ENCODE results near the gene DDIT4L. TPM values are rescaled to one million over a fixed set of nuclear protein-coding genes. Genes with fewer than 3 reads are reported as not detected.

DDIT4L gene
- total and polyA plus RNA-seq, 7 donors, result 0.60 to 6.1 (median 2.0) TPM; not detected in 1

DNA sequence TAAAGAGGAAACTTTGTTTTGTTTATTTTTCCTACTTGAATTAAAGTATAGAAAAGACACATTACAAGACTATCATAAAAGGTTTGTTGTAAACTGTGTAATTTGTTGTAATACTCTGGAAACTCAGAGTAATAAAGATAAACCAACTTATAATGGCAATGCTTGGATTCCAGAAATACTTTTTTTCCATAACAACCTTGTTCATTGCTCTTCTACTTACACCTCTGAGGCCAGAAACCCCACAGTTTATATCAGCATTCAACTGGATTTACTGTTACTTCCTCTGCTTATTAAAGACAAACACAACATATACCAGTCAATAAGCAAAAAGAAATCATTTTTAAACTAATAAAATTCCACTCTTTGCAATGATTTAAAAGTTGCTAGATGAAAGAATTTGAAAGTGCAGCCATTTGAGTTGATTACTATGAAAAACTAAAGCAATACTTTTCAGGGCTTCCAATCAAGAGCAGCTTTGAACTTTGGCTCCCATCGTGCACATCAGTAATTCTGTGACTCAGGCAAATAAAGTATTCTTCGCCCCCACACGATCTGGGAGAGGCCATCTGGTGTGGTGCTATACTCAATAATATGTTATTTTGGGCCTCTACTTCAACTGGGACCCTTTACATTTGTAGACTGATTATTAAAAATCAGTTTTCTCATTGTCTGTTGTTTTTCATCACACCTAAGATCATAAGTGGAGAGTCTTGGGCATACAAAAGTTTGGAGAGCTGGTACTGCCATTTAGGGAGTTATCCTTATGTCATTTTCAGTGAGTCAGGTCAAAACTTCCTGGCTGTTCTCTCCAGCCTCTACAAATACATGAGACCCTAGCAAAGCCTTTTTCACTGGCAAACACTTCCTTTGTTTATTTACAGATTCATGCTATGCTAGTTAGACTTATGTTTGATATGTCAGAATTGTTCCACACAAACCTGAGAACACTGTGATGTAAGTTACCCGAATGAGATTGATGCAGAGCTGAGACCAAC lies 20.5 kb downstream of the DDIT4L start:
- DNase-seq, result no peak

GRCh38 chr4:100168521-100168920 lies 21.7 kb downstream of the DDIT4L start:
- TF ChIP-seq CTCF (IDR thresholded peaks at IDR 0.05) (no peak), POLR2A (IDR thresholded peaks at IDR 0.05) (no peak), POLR2AphosphoS5 (IDR thresholded peaks at IDR 0.05) (no peak), EP300 (IDR thresholded peaks at IDR 0.05) (no peak)
- H3K4me3 ChIP-seq, result no peak overlapping the region
- 51 to 69% methylated on average over 5 of the region's 5 CpGs for WGBS, 2 donors
- H3K9me3 ChIP-seq, result no peaks in the 10 kb centered on the region
- no peak overlapping the region for H3K27ac ChIP-seq
- DNase-seq, result no peak
- H3K4me1 ChIP-seq, result no peaks in the 10 kb centered on the region
- H3K36me3 ChIP-seq, result no peaks in the 10 kb centered on the region
- no peaks in the 10 kb centered on the region for H3K27me3 ChIP-seq
- intact Hi-C loops (cut with DNase I), result no loop called here

More for the DNA sequence above, 20.5 kb downstream of the DDIT4L start:
- H3K4me1 ChIP-seq, result no peaks in the 10 kb centered on the region
- TF ChIP-seq POLR2AphosphoS5 (IDR thresholded peaks at IDR 0.05), result no peak
- TF ChIP-seq POLR2A (IDR thresholded peaks at IDR 0.05), result no peak
- TF ChIP-seq EP300 (IDR thresholded peaks at IDR 0.05), result no peak
- TF ChIP-seq CTCF (IDR thresholded peaks at IDR 0.05), result no peak
- no peaks in the 10 kb centered on the region for H3K36me3 ChIP-seq
- H3K9me3 ChIP-seq, result no peaks in the 10 kb centered on the region
- WGBS, 2 donors, result 29 to 62% methylated on average over 4 of the region's 4 CpGs
- no peaks in the 10 kb centered on the region for H3K27me3 ChIP-seq
- intact Hi-C loops (cut with DNase I), result no loop called here
- no peak overlapping the region for H3K4me3 ChIP-seq
- no peak overlapping the region for H3K27ac ChIP-seq

DNA sequence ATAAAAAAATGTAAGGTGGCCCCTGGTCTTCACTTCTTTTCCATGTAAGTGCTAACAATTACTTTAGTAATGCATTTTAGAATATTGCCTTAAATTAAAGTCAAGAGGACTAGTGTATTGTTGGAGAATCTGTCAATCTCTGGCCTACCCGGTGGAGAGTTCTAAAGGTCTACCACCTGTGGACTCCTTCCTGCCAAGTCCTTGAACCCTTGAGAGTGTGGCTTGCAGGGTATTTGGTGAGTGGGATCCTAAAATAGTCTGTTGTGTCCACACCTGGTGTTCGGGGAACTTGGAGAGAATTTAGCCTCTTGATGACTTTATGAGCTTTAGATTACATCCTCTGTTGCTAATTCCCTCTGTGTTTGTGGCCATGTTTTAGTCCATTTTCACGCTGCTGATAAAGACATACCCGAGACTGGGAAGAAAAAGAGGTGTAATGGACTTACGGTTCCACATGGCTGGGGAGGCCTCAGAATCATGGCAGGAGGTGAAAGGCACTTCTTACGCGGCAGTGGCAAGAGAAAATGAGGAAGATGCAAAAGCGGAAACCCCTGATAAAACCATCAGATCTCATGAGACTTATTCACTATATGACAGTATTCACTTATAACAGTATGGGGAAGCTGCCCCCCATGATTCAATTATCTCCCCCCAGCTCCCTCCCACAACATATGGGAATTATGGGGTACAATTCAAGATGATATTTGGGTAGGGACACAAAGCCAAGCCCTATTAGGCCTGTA lies 23.8 kb downstream of the DDIT4L start:
- peaks cover 0 to 5% (median 3%) of the 10 kb centered on the region in 4 donors for H3K9me3 ChIP-seq
- no peaks in the 10 kb centered on the region for H3K4me1 ChIP-seq
- H3K4me3 ChIP-seq, result no peak overlapping the region
- TF ChIP-seq CTCF (IDR thresholded peaks at IDR 0.05), result no peak
- no peak for TF ChIP-seq EP300 (IDR thresholded peaks at IDR 0.05)
- no peak for TF ChIP-seq POLR2A (IDR thresholded peaks at IDR 0.05)
- no peak for TF ChIP-seq POLR2AphosphoS5 (IDR thresholded peaks at IDR 0.05)
- no peaks in the 10 kb centered on the region for H3K36me3 ChIP-seq
- intact Hi-C loops (cut with DNase I), result no loop called here
- 81 to 84% methylated on average over 8 of the region's 8 CpGs for WGBS, 2 donors
- DNase-seq, result no peak
- no peaks in the 10 kb centered on the region for H3K27me3 ChIP-seq
- no peak overlapping the region for H3K27ac ChIP-seq

DNA sequence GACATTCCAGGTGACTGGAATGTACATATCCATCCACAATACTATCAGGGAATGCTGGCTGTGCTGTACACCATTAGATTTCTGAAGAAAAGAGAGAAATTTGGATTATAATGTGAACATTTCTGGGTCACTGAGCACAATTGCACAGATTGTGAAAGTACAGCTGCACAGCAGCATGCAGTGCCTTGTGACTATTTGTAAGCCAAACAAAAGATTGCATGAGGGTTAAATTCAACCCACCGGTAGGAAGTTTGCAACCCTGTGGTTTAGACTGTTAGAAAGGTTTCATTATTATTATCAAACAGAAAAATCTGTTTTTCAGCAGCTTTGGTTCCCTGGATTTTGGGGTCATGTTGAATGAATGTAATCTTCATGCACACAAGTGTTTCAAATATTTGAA lies 24.5 kb downstream of the DDIT4L start:
- H3K27ac ChIP-seq, result no peak overlapping the region
- no peaks in the 10 kb centered on the region for H3K36me3 ChIP-seq
- no peak for TF ChIP-seq EP300 (IDR thresholded peaks at IDR 0.05)
- no peak for TF ChIP-seq POLR2A (IDR thresholded peaks at IDR 0.05)
- no peak for TF ChIP-seq CTCF (IDR thresholded peaks at IDR 0.05)
- TF ChIP-seq POLR2AphosphoS5 (IDR thresholded peaks at IDR 0.05), result no peak
- DNase-seq, result no peak
- no peak overlapping the region for H3K4me3 ChIP-seq
- H3K4me1 ChIP-seq, result no peaks in the 10 kb centered on the region
- intact Hi-C loops (cut with DNase I), result no loop called here
- no peaks in the 10 kb centered on the region for H3K27me3 ChIP-seq
- 40 to 61% methylated on average over 1 of the region's 1 CpG for WGBS, 2 donors
- H3K9me3 ChIP-seq, result peaks cover 0 to 5% (median 3%) of the 10 kb centered on the region in 4 donors

Measured in sigmoid colon (tissue), 7 donors.